Right renal cortex interstitium (tissue), 3 donors: ENCODE results near the gene DCBLD1. TPM values are rescaled to one million over a fixed set of nuclear protein-coding genes. Genes with fewer than 3 reads are reported as not detected.

Experiments used
- polyA plus RNA-seq, 3 donors: library from polyadenylated mRNA; unstranded; fragments of 120-200 nt; gene quantifications; one replicate each; pipeline ENCODE4 v1.2.1, GENCODE V29; 2013; ENCODE audit not compliant: insufficient read length in 3 of 3

The DCBLD1 gene
- polyA plus RNA-seq, 3 donors, result 11.0 to 11.9 (median 11.3) TPM

Other genes with a start within 250 kb of the DCBLD1 start
- gene VGLL2, start 217.1 kb upstream of the DCBLD1 start, polyA plus RNA-seq, result not detected
- gene ROS1, start 56.7 kb upstream of the DCBLD1 start, polyA plus RNA-seq, result under 1 TPM; 0.12 to 0.16 (median 0.15) TPM
- 10 to 100 TPM; 64.6 to 69.4 (median 67.9) TPM for gene GOPC, start 119.8 kb downstream of the DCBLD1 start, polyA plus RNA-seq
- 10 to 100 TPM; 58.8 to 59.9 (median 59.1) TPM for gene NUS1, start 192.8 kb downstream of the DCBLD1 start, polyA plus RNA-seq